Pancreas (tissue), 10 donors: ENCODE measurements around the gene ZKSCAN2. TPM values are rescaled to one million over a fixed set of nuclear protein-coding genes. Genes with fewer than 3 reads are reported as not detected.

Experiments used
- ATAC-seq, 4 donors: fragments of 200-7000 bp; cut with Tn5 transposase; one replicate each; pipeline versions ENCODE4 v1.8.0 to v1.9.1; 2020; ENCODE audit warnings: mild to moderate bottlenecking in 4 of 4, moderate library complexity in 4 of 4
- DNase-seq, 6 donors: peaks; one replicate each; pipeline ENCODE4 v3.0.0-alpha.2; 2020
- FAIRE-seq: peaks from 2 replicates; lab custom pipeline; 2012; peaks lifted over from hg19 to GRCh38; lab: Jason Lieb, UNC
- H3K27ac ChIP-seq, 4 donors: fragments of 200-600 bp; sonication (generic); 1 replicate in 3 of 4; 2 replicates in 1 of 4; pipeline versions ENCODE4 v1.5.0 to v1.8.0; 2020
- H3K27me3 ChIP-seq, 4 donors: fragments of 200-600 bp; one replicate each; pipeline ENCODE4 v1.8.0; 2021
- H3K36me3 ChIP-seq, 3 donors: fragments of 200-600 bp; sonication (generic) in 1 of 3; one replicate each; pipeline versions ENCODE4 v1.5.0 to v1.8.0; 2020 to 2021
- H3K4me1 ChIP-seq, 3 donors: fragments of 200-600 bp; one replicate each; pipeline ENCODE4 v1.8.0; 2021
- H3K4me3 ChIP-seq, 4 donors: fragments of 200-600 bp; sonication (generic) in 2 of 4; one replicate each; pipeline versions ENCODE4 v1.5.0 to v1.8.0; 2020 to 2021
- H3K9me3 ChIP-seq, 4 donors: fragments of 200-600 bp; one replicate each; pipeline ENCODE4 v1.8.0; 2021
- CTCF ChIP-seq, 4 donors: fragments of 200-600 bp; sonication (generic) in 3 of 4; IDR thresholded peaks; one replicate each; pipeline versions ENCODE4 v1.5.0 to v1.8.0; 2021; ENCODE audit warnings: antibody characterized with exemption in 4 of 4
- WGBS, 2 donors: extraction: QIAGEN DNeasy Blood & Tissue Kit; methylation state at CpG; one replicate each; pipeline ENCODE4 v1.1.7; 2013; 5-methylcytosine and 5-hydroxymethylcytosine counted together
- intact Hi-C, 3 donors: fragments of 100-400 bp; cut with DNase I; formaldehyde crosslinking; loops; one replicate each; pipeline versions ENCODE4 v1.11.1 to v1.14.2; 2022
- polyA plus RNA-seq, 2 donors: library from polyadenylated mRNA; stranded (reverse); fragments of 200-250 nt; gene quantifications; one replicate each; pipeline ENCODE4 v1.2.3, GENCODE V29; 2013
- total RNA-seq, 6 donors: library from RNA; stranded (reverse); fragmentation: NEBNext Ultra II Directional in 4 of 6; extraction: Animal tissue kit (Norgen Biotek cat#: 25700) in 4 of 6; gene quantifications; one replicate each; pipeline versions ENCODE4 v1.2.1 to v1.2.4, GENCODE V29; 2021 to 2023
- donor health status: healthy with polysubstance abuse.
- donor health status: DM: no; HTN: no; CAD: no; lungs with moderate emphysema.
- donor health status: DM: no; HTN: no; CAD: no.
- donor health status: control.
- donor health status: control.
- donor health status: Bipolar disorder and iron deficiency.
- donor health status: DM: yes; HTN: yes; CAD: no.
- donor health status: DM: no; HTN: no; CAD: no.
- donor health status: DM: no; HTN: no; CAD: no.
- donor health status: DM: yes; HTN: yes; CAD: no.

ZKSCAN2 gene
- total and polyA plus RNA-seq, 8 donors: 0.80 to 2.6 (median 1.9) TPM

DNA sequence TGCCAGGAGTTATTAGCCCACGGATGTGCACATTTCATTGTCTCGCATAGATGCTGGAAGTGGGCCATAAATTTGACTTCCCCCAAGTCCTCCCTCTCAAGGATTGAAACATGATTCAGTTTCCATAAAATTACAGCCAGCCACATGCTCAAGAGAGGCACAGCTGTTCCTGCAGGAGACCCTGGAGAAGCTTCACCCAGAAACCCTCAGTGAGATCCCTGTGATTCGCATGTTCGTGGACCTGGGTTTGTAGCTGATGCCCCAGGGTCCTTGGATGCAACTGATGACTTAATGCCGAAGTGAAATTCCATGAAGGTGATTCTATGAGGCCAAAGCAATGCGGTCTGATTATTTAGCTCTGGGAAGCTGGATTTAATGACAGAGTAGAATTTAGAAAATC is 65.5 kb downstream of the ZKSCAN2 start:
- Histone ChIP-seq H3K4me3 (no peak overlapping the region), H3K9me3 (no peaks in the 10 kb centered on the region), H3K36me3 (no peaks in the 10 kb centered on the region), H3K4me1 (no peaks in the 10 kb centered on the region), H3K27ac (no peak overlapping the region), H3K27me3 (no peaks in the 10 kb centered on the region)
- no peak for TF ChIP-seq CTCF (IDR thresholded peaks at IDR 0.05)
- intact Hi-C loops: no loop called here
- 81% methylated on average over 6 of the region's 6 CpGs for WGBS, 2 donors
- ATAC-seq (no peak), FAIRE-seq (no peak), DNase-seq (no peak)

DNA sequence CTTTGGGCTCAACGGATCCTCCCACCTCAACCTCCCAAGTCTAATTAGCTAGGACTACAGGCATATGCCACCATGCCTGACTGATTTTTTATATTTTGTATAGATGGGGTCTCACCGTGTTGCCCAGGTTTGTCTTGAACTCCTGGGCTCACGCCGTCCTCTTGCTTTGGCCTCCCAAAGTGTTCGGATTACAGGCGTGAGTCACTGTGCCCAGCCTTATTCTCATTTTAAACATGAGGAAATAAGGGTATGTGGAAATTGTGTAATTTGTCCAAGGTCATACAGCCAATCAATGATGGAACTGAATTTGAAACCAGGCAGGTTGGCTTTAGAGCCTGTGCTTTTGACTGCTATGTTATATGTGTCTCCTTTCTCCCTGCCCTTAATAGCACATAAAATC is 68.3 kb downstream of the ZKSCAN2 start:
- no peak for DNase-seq
- Histone ChIP-seq H3K27ac (no peak overlapping the region), H3K36me3 (no peaks in the 10 kb centered on the region), H3K27me3 (no peaks in the 10 kb centered on the region), H3K4me3 (no peak overlapping the region), H3K9me3 (no peaks in the 10 kb centered on the region), H3K4me1 (no peaks in the 10 kb centered on the region)
- WGBS, 2 donors: 85 to 87% methylated on average over 6 of the region's 6 CpGs
- intact Hi-C loops: no loop called here
- no peak for ATAC-seq
- TF ChIP-seq CTCF (IDR thresholded peaks at IDR 0.05): no peak
- FAIRE-seq: no peak

GRCh38 chr16:25187491-25187795 is 70.2 kb downstream of the ZKSCAN2 start:
- no peaks in the 10 kb centered on the region for H3K36me3 ChIP-seq
- no peak overlapping the region for H3K4me3 ChIP-seq
- no peak for ATAC-seq
- no peaks in the 10 kb centered on the region for H3K27me3 ChIP-seq
- FAIRE-seq: no peak
- no peak for TF ChIP-seq CTCF (IDR thresholded peaks at IDR 0.05)
- H3K27ac ChIP-seq: no peak overlapping the region
- H3K4me1 ChIP-seq: no peaks in the 10 kb centered on the region
- DNase-seq: no peak
- intact Hi-C loops: no loop called here
- WGBS, 2 donors: 96 to 98% methylated on average over 3 of the region's 3 CpGs
- H3K9me3 ChIP-seq: no peaks in the 10 kb centered on the region

Other genes starting within 250 kb of the ZKSCAN2 start
- gene ARHGAP17, start 242.5 kb downstream of the ZKSCAN2 start, total RNA-seq: 10 to 100 TPM; 15.2 to 44.5 (median 24.1) TPM
- gene ARHGAP17, start 242.5 kb downstream of the ZKSCAN2 start, polyA plus RNA-seq: 10 to 100 TPM; 27.3 to 39.9 TPM
- 10 to 100 TPM; 23.2 to 35.0 (median 29.7) TPM for gene LCMT1, start 146.1 kb downstream of the ZKSCAN2 start, total RNA-seq
- gene LCMT1, start 146.1 kb downstream of the ZKSCAN2 start, polyA plus RNA-seq: 10 to 100 TPM; 29.7 to 32.1 TPM
- 100 to 1,000 TPM; 114 to 355 (median 163) TPM for gene AQP8, start 40.9 kb downstream of the ZKSCAN2 start, total RNA-seq
- gene AQP8, start 40.9 kb downstream of the ZKSCAN2 start, polyA plus RNA-seq: 10 to 100 TPM; 80.7 to 92.5 TPM